Measurements from ENCODE around the gene SMIM11.

DNA sequence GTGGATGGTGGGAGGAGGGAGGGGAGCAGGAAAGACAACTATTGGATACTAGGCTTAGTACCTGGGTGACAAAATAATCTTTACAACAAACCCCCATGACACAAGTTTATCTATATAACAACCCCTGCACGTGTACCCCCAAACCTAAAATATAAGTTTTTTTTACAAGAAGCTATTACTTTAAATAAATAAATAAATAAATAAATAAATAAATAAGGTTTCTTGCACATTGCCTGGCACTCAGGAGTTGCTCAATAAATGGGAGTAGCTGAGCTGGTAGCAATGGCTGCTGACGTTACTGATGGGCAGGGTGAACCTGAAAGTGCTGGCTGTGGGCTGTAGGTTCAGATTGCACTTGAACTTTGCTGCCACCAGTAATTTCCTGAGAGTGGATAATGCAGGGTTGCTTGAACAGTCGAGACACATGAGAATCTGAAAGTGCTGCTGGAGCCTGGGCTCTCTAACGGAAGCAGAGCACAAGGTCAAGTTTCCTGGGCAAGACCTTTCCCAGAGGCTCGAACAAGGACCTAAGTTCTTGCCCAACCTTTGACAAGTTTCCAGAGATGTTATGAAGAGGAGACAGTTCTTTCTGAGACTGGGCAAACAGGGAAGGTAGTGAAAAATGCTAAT lies 26.3 kb upstream of the SMIM11 start:
- TF ChIP-seq, protein P1, sequence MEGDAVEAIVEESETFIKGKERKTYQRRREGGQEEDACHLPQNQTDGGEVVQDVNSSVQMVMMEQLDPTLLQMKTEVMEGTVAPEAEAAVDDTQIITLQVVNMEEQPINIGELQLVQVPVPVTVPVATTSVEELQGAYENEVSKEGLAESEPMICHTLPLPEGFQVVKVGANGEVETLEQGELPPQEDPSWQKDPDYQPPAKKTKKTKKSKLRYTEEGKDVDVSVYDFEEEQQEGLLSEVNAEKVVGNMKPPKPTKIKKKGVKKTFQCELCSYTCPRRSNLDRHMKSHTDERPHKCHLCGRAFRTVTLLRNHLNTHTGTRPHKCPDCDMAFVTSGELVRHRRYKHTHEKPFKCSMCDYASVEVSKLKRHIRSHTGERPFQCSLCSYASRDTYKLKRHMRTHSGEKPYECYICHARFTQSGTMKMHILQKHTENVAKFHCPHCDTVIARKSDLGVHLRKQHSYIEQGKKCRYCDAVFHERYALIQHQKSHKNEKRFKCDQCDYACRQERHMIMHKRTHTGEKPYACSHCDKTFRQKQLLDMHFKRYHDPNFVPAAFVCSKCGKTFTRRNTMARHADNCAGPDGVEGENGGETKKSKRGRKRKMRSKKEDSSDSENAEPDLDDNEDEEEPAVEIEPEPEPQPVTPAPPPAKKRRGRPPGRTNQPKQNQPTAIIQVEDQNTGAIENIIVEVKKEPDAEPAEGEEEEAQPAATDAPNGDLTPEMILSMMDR (IDR thresholded peaks at IDR 0.05): no peak
- TF ChIP-seq EZH2 (IDR thresholded peaks at IDR 0.05; ENCODE audit: borderline replicate concordance, insufficient read depth, low read depth, low read length, poor library complexity, severe bottlenecking): no peak

All from B cell (primary cell).